CD1c-positive myeloid dendritic cell (primary cell): ENCODE data around the gene MEI4.

Experiments used
- DNase-seq: peaks from one replicate; pipeline ENCODE4 v3.0.0-alpha.2; 2016; ENCODE audit errors: extremely low spot score

MEI4 gene

DNA sequence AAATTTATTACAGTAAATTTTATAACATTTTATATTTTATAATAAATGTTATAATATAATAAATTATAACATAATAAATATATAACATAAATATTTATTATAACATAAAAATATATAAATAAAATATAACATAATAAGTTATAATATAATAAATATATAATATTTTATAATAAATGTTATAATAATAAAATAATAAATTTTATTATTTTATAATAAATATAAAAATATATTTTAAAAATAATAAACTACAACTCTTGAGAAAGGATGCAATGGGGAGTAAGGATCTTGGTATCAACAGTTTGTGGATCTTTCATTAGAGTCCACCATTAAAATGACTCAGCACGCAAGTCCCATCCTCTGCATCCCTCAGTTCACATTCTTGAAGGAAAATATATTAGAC, 312.6 kb downstream of the MEI4 start:
- DNase-seq, result no peak

DNA sequence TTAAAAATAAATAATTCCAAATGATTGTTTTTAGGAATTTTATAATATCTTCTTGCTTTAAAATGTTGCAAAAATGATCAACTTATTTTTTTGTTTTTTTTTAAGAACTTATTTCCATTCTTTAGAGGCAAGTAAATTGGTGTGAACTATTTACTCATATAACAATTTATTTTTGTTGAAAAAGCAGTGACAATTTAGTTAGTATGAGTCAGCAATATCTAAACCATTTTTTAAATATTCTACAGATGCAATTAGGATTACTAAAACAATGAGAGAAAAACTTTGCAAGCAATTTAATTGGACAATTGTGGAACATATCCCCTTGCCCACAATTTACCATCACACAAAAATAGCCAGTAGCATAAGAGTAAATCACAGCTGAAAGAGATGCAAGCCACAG, 319.5 kb downstream of the MEI4 start:
- no peak for DNase-seq
